ENCODE results near the gene MXD4.

DNA sequence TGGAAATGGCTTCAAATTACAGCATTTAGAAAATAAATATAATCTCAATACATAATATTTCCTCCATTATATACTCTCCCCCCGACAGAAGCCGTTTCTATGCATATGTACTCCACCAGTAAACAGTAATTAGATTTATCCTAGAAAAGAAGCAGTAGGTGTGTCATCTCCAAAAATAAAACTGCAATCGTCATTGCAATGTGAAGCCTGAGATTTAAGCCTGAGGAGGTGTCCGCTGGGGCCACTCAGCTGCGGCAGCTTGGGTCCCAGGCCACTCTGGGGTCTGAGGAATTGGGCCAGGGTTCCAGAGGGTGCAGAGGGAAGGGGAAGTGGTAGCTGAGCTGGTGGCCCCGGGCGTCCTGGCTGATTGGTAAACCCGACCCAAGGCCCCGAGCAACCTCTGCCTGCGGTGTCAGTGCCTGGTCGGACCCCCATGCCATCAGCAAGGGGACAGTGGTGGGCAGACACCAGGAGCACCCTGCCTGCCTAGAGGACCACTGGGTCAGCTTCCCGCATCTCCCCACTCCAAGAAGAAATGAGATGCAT, 7.8 kb upstream of the MXD4 start:
- TF ChIP-seq, protein P1, sequence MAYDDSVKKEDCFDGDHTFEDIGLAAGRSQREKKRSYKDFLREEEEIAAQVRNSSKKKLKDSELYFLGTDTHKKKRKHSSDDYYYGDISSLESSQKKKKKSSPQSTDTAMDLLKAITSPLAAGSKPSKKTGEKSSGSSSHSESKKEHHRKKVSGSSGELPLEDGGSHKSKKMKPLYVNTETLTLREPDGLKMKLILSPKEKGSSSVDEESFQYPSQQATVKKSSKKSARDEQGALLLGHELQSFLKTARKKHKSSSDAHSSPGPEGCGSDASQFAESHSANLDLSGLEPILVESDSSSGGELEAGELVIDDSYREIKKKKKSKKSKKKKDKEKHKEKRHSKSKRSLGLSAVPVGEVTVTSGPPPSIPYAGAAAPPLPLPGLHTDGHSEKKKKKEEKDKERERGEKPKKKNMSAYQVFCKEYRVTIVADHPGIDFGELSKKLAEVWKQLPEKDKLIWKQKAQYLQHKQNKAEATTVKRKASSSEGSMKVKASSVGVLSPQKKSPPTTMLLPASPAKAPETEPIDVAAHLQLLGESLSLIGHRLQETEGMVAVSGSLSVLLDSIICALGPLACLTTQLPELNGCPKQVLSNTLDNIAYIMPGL (CRISPR knock-in tag; IDR thresholded peaks at IDR 0.05), result no peak
- TF ChIP-seq, protein P2, sequence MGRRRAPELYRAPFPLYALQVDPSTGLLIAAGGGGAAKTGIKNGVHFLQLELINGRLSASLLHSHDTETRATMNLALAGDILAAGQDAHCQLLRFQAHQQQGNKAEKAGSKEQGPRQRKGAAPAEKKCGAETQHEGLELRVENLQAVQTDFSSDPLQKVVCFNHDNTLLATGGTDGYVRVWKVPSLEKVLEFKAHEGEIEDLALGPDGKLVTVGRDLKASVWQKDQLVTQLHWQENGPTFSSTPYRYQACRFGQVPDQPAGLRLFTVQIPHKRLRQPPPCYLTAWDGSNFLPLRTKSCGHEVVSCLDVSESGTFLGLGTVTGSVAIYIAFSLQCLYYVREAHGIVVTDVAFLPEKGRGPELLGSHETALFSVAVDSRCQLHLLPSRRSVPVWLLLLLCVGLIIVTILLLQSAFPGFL (CRISPR knock-in tag; IDR thresholded peaks at IDR 0.05; ENCODE audit: borderline replicate concordance), result no peak
- TF ChIP-seq, protein P3, sequence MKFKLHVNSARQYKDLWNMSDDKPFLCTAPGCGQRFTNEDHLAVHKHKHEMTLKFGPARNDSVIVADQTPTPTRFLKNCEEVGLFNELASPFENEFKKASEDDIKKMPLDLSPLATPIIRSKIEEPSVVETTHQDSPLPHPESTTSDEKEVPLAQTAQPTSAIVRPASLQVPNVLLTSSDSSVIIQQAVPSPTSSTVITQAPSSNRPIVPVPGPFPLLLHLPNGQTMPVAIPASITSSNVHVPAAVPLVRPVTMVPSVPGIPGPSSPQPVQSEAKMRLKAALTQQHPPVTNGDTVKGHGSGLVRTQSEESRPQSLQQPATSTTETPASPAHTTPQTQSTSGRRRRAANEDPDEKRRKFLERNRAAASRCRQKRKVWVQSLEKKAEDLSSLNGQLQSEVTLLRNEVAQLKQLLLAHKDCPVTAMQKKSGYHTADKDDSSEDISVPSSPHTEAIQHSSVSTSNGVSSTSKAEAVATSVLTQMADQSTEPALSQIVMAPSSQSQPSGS (CRISPR knock-in tag; IDR thresholded peaks at IDR 0.05; ENCODE audit: borderline replicate concordance, low read depth), result no peak
- no peak for TF ChIP-seq CBFB (CRISPR knock-in tag; IDR thresholded peaks at IDR 0.05; ENCODE audit: low read depth)
- TF ChIP-seq, protein P4, sequence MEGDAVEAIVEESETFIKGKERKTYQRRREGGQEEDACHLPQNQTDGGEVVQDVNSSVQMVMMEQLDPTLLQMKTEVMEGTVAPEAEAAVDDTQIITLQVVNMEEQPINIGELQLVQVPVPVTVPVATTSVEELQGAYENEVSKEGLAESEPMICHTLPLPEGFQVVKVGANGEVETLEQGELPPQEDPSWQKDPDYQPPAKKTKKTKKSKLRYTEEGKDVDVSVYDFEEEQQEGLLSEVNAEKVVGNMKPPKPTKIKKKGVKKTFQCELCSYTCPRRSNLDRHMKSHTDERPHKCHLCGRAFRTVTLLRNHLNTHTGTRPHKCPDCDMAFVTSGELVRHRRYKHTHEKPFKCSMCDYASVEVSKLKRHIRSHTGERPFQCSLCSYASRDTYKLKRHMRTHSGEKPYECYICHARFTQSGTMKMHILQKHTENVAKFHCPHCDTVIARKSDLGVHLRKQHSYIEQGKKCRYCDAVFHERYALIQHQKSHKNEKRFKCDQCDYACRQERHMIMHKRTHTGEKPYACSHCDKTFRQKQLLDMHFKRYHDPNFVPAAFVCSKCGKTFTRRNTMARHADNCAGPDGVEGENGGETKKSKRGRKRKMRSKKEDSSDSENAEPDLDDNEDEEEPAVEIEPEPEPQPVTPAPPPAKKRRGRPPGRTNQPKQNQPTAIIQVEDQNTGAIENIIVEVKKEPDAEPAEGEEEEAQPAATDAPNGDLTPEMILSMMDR (IDR thresholded peaks at IDR 0.05), result no peak
- no peak for TF ChIP-seq NFYB (CRISPR knock-in tag; conservative IDR thresholded peaks at IDR 0.05; ENCODE audit: low read depth)
- no peak for TF ChIP-seq CREM (CRISPR knock-in tag; IDR thresholded peaks at IDR 0.05)
- TF ChIP-seq, protein P5, sequence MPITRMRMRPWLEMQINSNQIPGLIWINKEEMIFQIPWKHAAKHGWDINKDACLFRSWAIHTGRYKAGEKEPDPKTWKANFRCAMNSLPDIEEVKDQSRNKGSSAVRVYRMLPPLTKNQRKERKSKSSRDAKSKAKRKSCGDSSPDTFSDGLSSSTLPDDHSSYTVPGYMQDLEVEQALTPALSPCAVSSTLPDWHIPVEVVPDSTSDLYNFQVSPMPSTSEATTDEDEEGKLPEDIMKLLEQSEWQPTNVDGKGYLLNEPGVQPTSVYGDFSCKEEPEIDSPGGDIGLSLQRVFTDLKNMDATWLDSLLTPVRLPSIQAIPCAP (CRISPR knock-in tag; IDR thresholded peaks at IDR 0.05), result no peak
- TF ChIP-seq FOXK1 (CRISPR knock-in tag; IDR thresholded peaks at IDR 0.05), result no peak
- TF ChIP-seq, protein P6, sequence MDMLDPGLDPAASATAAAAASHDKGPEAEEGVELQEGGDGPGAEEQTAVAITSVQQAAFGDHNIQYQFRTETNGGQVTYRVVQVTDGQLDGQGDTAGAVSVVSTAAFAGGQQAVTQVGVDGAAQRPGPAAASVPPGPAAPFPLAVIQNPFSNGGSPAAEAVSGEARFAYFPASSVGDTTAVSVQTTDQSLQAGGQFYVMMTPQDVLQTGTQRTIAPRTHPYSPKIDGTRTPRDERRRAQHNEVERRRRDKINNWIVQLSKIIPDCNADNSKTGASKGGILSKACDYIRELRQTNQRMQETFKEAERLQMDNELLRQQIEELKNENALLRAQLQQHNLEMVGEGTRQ (CRISPR knock-in tag; IDR thresholded peaks at IDR 0.05), result no peak
- no peak for TF ChIP-seq GABPB1 (CRISPR knock-in tag; IDR thresholded peaks at IDR 0.05)
- no peak for TF ChIP-seq NFATC4 (CRISPR knock-in tag; IDR thresholded peaks at IDR 0.05)
- no peak for TF ChIP-seq TCF7 (CRISPR knock-in tag; IDR thresholded peaks at IDR 0.05; ENCODE audit: low read depth)
- no peak for TF ChIP-seq ZNF232 (CRISPR knock-in tag; IDR thresholded peaks at IDR 0.05)

Data from WTC11 (cell line).